Tibial nerve (tissue), 3 donors: ENCODE results near the gene OPCML.

Experiments
- POLR2A ChIP-seq, 2 donors: fragments of 450-650 bp; IDR thresholded peaks; one replicate each; pipeline ENCODE4 v1.6.1; 2017; ENCODE audit warnings: antibody characterized with exemption in 2 of 2, mild to moderate bottlenecking in 2 of 2, moderate library complexity in 2 of 2
- TF ChIP-seq, protein P1 (sequence below), 5 experiments: fragments of 200-600 bp in 3 of 5; fragments of 450-650 bp in 2 of 5; sonication (generic) in 3 of 5; IDR thresholded peaks; one replicate each; pipeline ENCODE4 v1.5.1; 2016 to 2019; ENCODE audit warnings: antibody characterized with exemption in 5 of 5, mild to moderate bottlenecking in 3 of 5, moderate library complexity in 2 of 5

DNA sequence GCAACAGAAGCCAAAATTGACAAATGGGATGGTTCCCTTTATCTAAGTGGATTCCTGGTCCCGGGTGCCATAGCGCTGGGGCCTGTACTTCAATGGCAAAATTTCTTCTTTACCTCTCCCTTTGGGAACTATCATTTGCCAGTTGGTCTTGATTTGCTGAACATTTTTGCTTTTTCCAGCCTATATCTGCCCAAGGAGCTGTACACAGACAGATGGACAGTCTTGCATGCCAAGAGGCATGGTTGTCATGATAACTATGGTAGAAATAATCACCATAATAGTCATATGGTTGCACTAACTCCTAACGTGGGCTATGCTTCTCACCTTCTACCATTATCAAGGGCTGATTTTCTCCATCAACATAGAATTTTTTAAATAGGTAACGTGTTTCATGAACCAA lies 1030.9 kb downstream of the OPCML start:
- TF ChIP-seq, protein P1, sequence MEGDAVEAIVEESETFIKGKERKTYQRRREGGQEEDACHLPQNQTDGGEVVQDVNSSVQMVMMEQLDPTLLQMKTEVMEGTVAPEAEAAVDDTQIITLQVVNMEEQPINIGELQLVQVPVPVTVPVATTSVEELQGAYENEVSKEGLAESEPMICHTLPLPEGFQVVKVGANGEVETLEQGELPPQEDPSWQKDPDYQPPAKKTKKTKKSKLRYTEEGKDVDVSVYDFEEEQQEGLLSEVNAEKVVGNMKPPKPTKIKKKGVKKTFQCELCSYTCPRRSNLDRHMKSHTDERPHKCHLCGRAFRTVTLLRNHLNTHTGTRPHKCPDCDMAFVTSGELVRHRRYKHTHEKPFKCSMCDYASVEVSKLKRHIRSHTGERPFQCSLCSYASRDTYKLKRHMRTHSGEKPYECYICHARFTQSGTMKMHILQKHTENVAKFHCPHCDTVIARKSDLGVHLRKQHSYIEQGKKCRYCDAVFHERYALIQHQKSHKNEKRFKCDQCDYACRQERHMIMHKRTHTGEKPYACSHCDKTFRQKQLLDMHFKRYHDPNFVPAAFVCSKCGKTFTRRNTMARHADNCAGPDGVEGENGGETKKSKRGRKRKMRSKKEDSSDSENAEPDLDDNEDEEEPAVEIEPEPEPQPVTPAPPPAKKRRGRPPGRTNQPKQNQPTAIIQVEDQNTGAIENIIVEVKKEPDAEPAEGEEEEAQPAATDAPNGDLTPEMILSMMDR (IDR thresholded peaks at IDR 0.05) = no peak
- TF ChIP-seq POLR2A (IDR thresholded peaks at IDR 0.05) = no peak
